ENCODE data around the gene SCAF4.
"Not testable (repeated sequence)": the region's sequence is repeated elsewhere in the genome, so short reads cannot be mapped to it uniquely, and the experiment has no call there.

SCAF4 gene

DNA sequence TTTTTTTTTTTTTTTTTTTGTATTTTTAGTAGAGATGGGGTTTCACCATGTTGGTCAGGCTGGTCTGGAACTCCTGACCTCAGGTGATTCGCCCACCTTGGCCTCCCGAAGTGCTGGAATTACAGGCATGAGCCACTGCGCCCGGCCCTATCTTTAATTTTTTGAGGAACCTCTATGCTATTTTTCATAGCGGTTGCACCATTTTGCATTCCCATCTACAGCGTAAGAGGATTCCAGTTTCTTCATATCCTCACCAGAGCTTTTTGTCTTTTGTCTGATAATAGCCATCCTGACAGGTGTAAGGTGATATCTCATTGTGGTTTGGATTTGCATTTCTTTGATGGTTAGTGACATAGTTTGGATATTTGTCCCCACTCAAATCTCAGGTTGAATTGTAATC, 100.0 kb downstream of the SCAF4 start:
- DNase-seq: not testable (repeated sequence)

DNA sequence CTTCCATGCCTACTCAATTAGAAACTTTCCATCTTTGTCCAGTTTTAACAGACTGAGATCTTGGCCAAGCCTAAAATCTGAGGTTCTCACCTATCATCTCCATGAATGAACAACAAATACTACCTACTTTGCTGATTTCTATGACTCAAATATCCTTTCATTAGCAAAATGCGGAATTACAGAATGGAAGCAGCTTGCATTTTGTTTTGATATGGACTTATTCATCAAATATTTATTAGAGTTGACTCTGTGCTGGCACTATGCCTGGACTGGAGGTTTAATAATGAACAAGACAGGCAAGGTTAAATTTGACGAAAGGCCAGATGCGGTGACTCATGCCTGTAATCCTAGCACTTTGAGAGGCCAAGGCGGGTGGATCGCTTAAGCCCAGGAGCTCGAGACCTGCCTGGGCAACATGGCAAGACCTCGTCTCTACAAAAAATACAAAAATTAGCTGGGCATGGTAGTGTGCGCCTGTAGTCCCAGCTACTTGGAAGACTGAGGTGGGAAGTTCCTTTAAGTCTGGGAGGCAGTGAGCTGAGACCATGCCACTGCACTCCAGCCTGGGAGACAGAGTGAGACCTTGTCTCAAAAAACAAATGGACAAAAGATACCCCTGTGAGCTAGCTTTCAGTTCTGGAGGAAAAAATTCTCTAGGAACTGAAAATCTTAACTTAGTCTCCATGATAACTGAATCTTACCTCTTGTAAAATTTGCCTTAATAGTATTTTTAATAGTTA, 101.8 kb downstream of the SCAF4 start:
- peak; percentile 18 for DNase-seq

DNA sequence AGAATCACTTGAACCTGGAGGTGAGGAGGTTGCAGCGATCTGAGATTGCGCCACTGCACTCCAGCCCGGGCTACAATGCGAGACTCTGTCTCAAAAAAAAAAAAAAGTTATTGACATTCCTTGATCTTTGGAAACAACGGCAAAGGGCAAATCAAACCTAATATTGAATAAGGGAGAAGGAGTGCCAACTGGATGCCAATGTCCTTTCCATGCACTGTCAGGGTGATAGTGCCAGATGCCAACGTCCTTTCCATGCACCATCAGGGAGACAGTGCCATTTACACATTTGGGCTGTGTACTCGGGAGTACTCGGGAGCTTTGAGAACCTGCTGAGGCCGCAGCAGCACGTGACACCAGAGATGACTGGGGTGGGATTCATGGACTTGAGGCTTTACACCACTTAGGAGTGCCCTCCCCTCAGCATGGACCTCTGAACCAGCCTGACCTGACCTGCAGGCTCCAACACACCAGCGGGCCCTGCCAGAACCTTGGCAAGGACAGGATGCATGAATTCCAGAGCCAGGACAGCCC, 106.9 kb downstream of the SCAF4 start:
- no peak for DNase-seq

DNA sequence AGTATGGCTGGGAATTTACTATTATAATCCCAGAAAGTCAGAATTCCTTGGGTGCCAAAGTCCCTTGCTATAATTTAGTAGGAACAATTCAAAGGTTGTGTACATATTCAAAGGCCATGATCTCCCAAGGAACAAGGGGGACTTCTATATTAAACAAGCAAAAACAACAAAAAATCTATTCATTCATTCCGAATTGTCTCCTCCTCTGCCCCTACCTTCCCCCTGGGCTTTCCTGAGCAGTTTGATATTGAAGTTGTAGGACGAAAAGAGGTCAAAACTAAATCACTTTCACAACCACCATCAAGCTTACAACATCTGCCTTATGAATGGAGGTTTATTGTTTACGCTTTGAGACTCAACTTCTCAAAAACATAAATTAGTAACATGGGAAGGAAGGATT, 107.7 kb downstream of the SCAF4 start:
- DNase-seq: no peak

DNA sequence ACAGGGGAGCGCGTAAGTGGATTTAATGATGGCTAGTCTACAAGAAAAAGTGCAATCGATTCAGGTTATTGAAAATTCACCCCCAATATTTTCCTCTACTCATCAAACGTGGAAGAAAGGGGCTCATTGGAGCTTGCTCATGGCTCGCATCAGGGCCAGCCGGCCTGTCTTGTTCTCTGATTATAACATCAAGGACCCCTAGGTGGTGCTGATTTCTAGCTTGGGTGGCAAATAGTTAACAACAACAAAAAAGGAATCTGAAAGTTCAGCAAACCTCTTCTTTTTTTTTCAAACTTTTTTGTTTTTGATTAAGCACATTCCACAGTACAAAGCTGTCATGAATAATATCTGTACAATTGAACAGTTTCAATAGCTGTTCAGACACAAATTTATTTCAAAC, 108.3 kb downstream of the SCAF4 start:
- DNase-seq: no peak

DNA sequence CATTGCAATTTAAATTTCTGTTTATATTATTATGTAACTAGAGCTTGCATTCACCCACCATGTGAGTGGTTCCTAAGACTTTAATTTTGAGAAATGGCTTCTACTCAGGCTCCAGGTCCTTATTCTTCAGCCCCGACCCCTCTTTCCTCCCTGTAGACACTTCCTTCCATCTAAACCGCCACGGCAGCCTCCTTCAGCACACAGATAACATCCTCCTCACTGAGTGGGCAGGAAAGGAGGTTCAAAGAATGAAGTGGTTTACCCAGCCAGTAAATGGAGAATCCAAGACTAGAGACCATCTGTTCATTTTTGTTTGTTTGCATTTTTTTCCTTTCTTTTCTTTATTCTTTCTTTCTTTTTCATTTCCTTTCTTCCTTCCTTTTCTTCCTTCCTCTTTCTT, 109.5 kb downstream of the SCAF4 start:
- DNase-seq: no peak
